HepG2 (cell line): ENCODE measurements around the gene WDFY1. TPM values are rescaled to one million over a fixed set of nuclear protein-coding genes. Genes with fewer than 3 reads are reported as not detected.

Experiments
- AHR ChIP-seq: IDR thresholded peaks from 2 replicates; pipeline ENCODE4 v1.6.1; 2018; ENCODE audit warnings: missing genetic modification reagents, missing compliant biosample characterization
- ARHGAP35 ChIP-seq: sonication (generic); formaldehyde crosslinking; IDR thresholded peaks from 2 replicates; pipeline ENCODE4 v1.9.0; 2022; ENCODE audit warnings: mild to moderate bottlenecking, inconsistent platforms, moderate library complexity, missing genetic modification reagents, borderline replicate concordance
- FOXA1 ChIP-seq, 2 experiments: fragments of 450-650 bp in 1 of 2; sonication (generic) in 1 of 2; formaldehyde crosslinking in 1 of 2; IDR thresholded peaks; 2 replicates each; pipeline versions ENCODE4 v1.4.0 to v1.6.1; 2016 to 2020; ENCODE audit warnings: missing genetic modification reagents in 1 of 2
- GLI4 ChIP-seq: sonication (generic); formaldehyde crosslinking; IDR thresholded peaks from 2 replicates; pipeline ENCODE4 v1.5.1; 2020; ENCODE audit warnings: missing genetic modification reagents, mild to moderate bottlenecking, moderate library complexity, borderline replicate concordance
- HMGXB3 ChIP-seq: sonication (generic); formaldehyde crosslinking; IDR thresholded peaks from 2 replicates; pipeline ENCODE4 v1.4.0; 2020; ENCODE audit warnings: missing genetic modification reagents, borderline replicate concordance
- HOXA3 ChIP-seq: sonication (generic); formaldehyde crosslinking; IDR thresholded peaks from 2 replicates; pipeline ENCODE4 v1.5.0; 2020; ENCODE audit warnings: missing genetic modification reagents
- NR2F2 ChIP-seq: IDR thresholded peaks from 2 replicates; pipeline ENCODE4 v1.6.1; 2012; ENCODE audit warnings: low read depth, inconsistent platforms, borderline replicate concordance
- NR2F6 ChIP-seq, 2 experiments: IDR thresholded peaks; 2 replicates each; pipeline ENCODE4 v1.6.1; 2016; ENCODE audit warnings: antibody characterized with exemption in 1 of 2, mild to moderate bottlenecking in 1 of 2
- PCBP1 ChIP-seq: fragments of 200-400 bp; formaldehyde crosslinking; IDR thresholded peaks from 2 replicates; pipeline ENCODE4 v1.6.1; 2017; ENCODE audit warnings: mild to moderate bottlenecking, low read depth, low read length, borderline replicate concordance
- SALL1 ChIP-seq: sonication (generic); formaldehyde crosslinking; IDR thresholded peaks from 2 replicates; pipeline ENCODE4 v1.8.0; 2022; ENCODE audit warnings: mild to moderate bottlenecking, missing genetic modification reagents
- SSRP1 ChIP-seq: IDR thresholded peaks from 2 replicates; pipeline ENCODE4 v1.6.1; 2016; ENCODE audit warnings: control low read depth
- TFE3 ChIP-seq: IDR thresholded peaks from 2 replicates; pipeline ENCODE4 v1.6.1; 2016
- THAP8 ChIP-seq: sonication (generic); formaldehyde crosslinking; IDR thresholded peaks from 2 replicates; pipeline ENCODE4 v1.5.1; 2020; ENCODE audit warnings: missing genetic modification reagents, mild to moderate bottlenecking, borderline replicate concordance
- ZBTB44 ChIP-seq: sonication (generic); formaldehyde crosslinking; IDR thresholded peaks from 2 replicates; pipeline ENCODE4 v1.4.0; 2020; ENCODE audit warnings: missing genetic modification reagents
- ZKSCAN8 ChIP-seq: IDR thresholded peaks from 2 replicates; pipeline ENCODE4 v1.6.1; 2016; ENCODE audit warnings: borderline replicate concordance, missing genetic modification reagents, missing compliant biosample characterization
- ZNF121 ChIP-seq: sonication (generic); formaldehyde crosslinking; IDR thresholded peaks from 2 replicates; pipeline ENCODE4 v1.5.0; 2020; ENCODE audit warnings: mild to moderate bottlenecking, missing genetic modification reagents
- ZNF234 ChIP-seq: sonication (generic); formaldehyde crosslinking; conservative IDR thresholded peaks from 2 replicates; pipeline ENCODE4 v1.5.1; 2020; ENCODE audit warnings: mild to moderate bottlenecking, missing genetic modification reagents
- ZNF367 ChIP-seq: sonication (generic); formaldehyde crosslinking; IDR thresholded peaks from 2 replicates; pipeline ENCODE4 v1.4.0; 2020; ENCODE audit warnings: missing genetic modification reagents, borderline replicate concordance
- ZNF530 ChIP-seq: sonication (generic); formaldehyde crosslinking; IDR thresholded peaks from 2 replicates; pipeline ENCODE4 v1.5.0; 2020; ENCODE audit warnings: low read depth, mild to moderate bottlenecking, missing genetic modification reagents
- ZNF558 ChIP-seq: sonication (generic); formaldehyde crosslinking; IDR thresholded peaks from 2 replicates; pipeline ENCODE4 v1.9.0; 2022; ENCODE audit warnings: mild to moderate bottlenecking, missing genetic modification reagents, borderline replicate concordance
- polyA plus RNA-seq, 8 experiments: library from polyadenylated mRNA; depleted of rRNA in 3 of 8; stranded (reverse) in 7 of 8; unstranded in 1 of 8; fragments of >200 nt; fragmentation: Illumina TruSeq in 4 of 8; extraction: Trizol in 4 of 8; gene quantifications; 2 replicates each; pipeline versions ENCODE4 v1.2.1 to v1.2.3, GENCODE V29; 2011 to 2016; ENCODE audit warnings: low read depth in 4 of 8, missing spikeins in 1 of 8, mixed read lengths in 1 of 8; ENCODE audit not compliant: insufficient read depth in 1 of 8
- total RNA-seq, 5 experiments: library from RNA; depleted of rRNA; stranded (reverse); fragments of >200 nt; fragmentation: Illumina TruSeq; extraction: Trizol; gene quantifications; 2 replicates each; pipeline ENCODE4 v1.2.3, GENCODE V29; 2016; ENCODE audit warnings: low read depth in 1 of 5

The WDFY1 gene
- total and polyA plus RNA-seq, 2 of the 13 experiments (the other 11 are each of a cell fraction or from before 2014, with no cell fraction given), result 77.0 to 78.4 TPM

GRCh38 chr2:223908304-223908998 is 36.7 kb downstream of the WDFY1 start (continued):
- peak; percentile 81; the same call in 1 of the 2 replicates for TF ChIP-seq SSRP1 (CRISPR knock-in tag)
- 0 out of 2 replicates have a peak, but pooled peaks have one; percentile 32 for TF ChIP-seq ARHGAP35 (CRISPR knock-in tag)
- TF ChIP-seq PCBP1, result no peak
- TF ChIP-seq TFE3 (CRISPR knock-in tag), result peak; percentile 55; the same call in 1 of the 2 replicates
- no peak for TF ChIP-seq ZNF530 (CRISPR knock-in tag)
- TF ChIP-seq ZNF121 (CRISPR knock-in tag), result peak; percentile 90
- TF ChIP-seq ZNF234 (CRISPR knock-in tag), result no peak
- TF ChIP-seq ZBTB44 (CRISPR knock-in tag), result no peak
- TF ChIP-seq AHR (CRISPR knock-in tag), result no peak; the same call in 1 of the 2 replicates
- TF ChIP-seq THAP8 (CRISPR knock-in tag), result peak; percentile 78; the same call in 1 of the 2 replicates
- TF ChIP-seq GLI4 (CRISPR knock-in tag), result no peak; the same call in 1 of the 2 replicates
- TF ChIP-seq ZNF558 (CRISPR knock-in tag), result no peak
- peak; percentile 87 for TF ChIP-seq FOXA1 (IDR thresholded peaks at IDR 0.05)
- peak; percentile 93 for TF ChIP-seq FOXA1 (CRISPR knock-in tag; IDR thresholded peaks at IDR 0.05)
- TF ChIP-seq ZNF367, result no peak
- TF ChIP-seq NR2F6 (IDR thresholded peaks at IDR 0.05), result peak; percentile 98
- peak; percentile 98 for TF ChIP-seq NR2F6 (CRISPR knock-in tag; IDR thresholded peaks at IDR 0.05)
- peak; percentile 89 for TF ChIP-seq HOXA3 (CRISPR knock-in tag)
- TF ChIP-seq ZKSCAN8 (CRISPR knock-in tag), result peak; percentile 50; the same call in 1 of the 2 replicates
- TF ChIP-seq NR2F2, result peak; percentile 97
- TF ChIP-seq HMGXB3 (CRISPR knock-in tag), result 0 out of 2 replicates have a peak, but pooled peaks have one; percentile 65
- peak; percentile 99 for TF ChIP-seq SALL1 (CRISPR knock-in tag)
